Muscle of leg (tissue), 16 donors: ENCODE data around the gene ECSCR. TPM values are rescaled to one million over a fixed set of nuclear protein-coding genes. Genes with fewer than 3 reads are reported as not detected.
A peak's percentile ranks its signal among the peaks of the same experiment; 100 is the strongest.
"Not testable (repeated sequence)": the region's sequence is repeated elsewhere in the genome, so short reads cannot be mapped to it uniquely, and the experiment has no call there.

Experiments used
- DNase-seq: peaks from one replicate; pipeline ENCODE4 v3.0.0; 2013
- H3K27ac ChIP-seq: one replicate; pipeline ENCODE4 v1.5.1; 2013; ENCODE audit warnings: mild to moderate bottlenecking, low read length, control low read depth
- H3K27me3 ChIP-seq: one replicate; pipeline ENCODE4 v1.6.1; 2013; ENCODE audit warnings: low read length; ENCODE audit not compliant: control insufficient read depth, insufficient read depth
- H3K36me3 ChIP-seq: one replicate; pipeline ENCODE4 v1.6.1; 2013; ENCODE audit warnings: low read length; ENCODE audit not compliant: control insufficient read depth, insufficient read depth
- H3K4me1 ChIP-seq: one replicate; pipeline ENCODE4 v1.6.1; 2013; ENCODE audit warnings: low read length; ENCODE audit not compliant: control insufficient read depth, insufficient read depth
- H3K4me3 ChIP-seq: one replicate; pipeline ENCODE4 v1.5.1; 2013; ENCODE audit warnings: low read length, control low read depth
- H3K9me3 ChIP-seq: replicated peaks from 2 replicates; pipeline ENCODE4 v1.6.1; 2013; ENCODE audit warnings: low read depth, low read length; ENCODE audit not compliant: control insufficient read depth
- WGBS: methylation state at CpG from one replicate; pipeline ENCODE4 v1.1.5; 2013; ENCODE audit warnings: missing lambda C conversion rate; ENCODE audit not compliant: insufficient coverage; 5-methylcytosine and 5-hydroxymethylcytosine counted together
- long read RNA-seq, 11 donors: transcript quantifications; one replicate each; lab custom pipeline, GENCODE V29; 2026
- polyA plus RNA-seq, 8 donors: library from polyadenylated mRNA; unstranded; fragments of 120-200 nt; gene quantifications; one replicate each; pipeline versions ENCODE4 v1.2.1 to v1.2.3, GENCODE V29; 2013; ENCODE audit warnings: inconsistent platforms in 1 of 8, low replicate concordance in 1 of 8; ENCODE audit not compliant: insufficient read length in 8 of 8, insufficient read depth in 1 of 8
- total RNA-seq: library from RNA; stranded (reverse); fragments of 120-200 nt; gene quantifications from one replicate; pipeline ENCODE4 v1.2.4, GENCODE V29; 2013

Gene ECSCR
- total RNA-seq (36.0 TPM), polyA plus RNA-seq (10 to 100 TPM; 30.9 to 47.9 (median 35.7) TPM)
- long read RNA-seq, donor 1, partial matches to known transcripts: 0 of 3 reads
- long read RNA-seq, donor 1, other reads (novel, unspliced or antisense): 0 of 3 reads
- long read RNA-seq, donor 2, partial matches to known transcripts: 0 of 1 reads
- long read RNA-seq, donor 2, other reads (novel, unspliced or antisense): 0 of 1 reads
- long read RNA-seq, donor 3, partial matches to known transcripts: 0 of 4 reads
- long read RNA-seq, donor 3, other reads (novel, unspliced or antisense): 0 of 4 reads
- long read RNA-seq, donor 4, transcript ECSCR-201 (10 exons, 1,035 nt): major isoform, 8 of 8 reads
- long read RNA-seq, donor 4, partial matches to known transcripts: 0 of 8 reads
- long read RNA-seq, donor 4, other reads (novel, unspliced or antisense): 0 of 8 reads
- long read RNA-seq, donor 5, transcript ECSCR-201 (10 exons, 1,035 nt): major isoform, 13 of 13 reads
- long read RNA-seq, donor 5, partial matches to known transcripts: 0 of 13 reads
- long read RNA-seq, donor 5, other reads (novel, unspliced or antisense): 0 of 13 reads
- long read RNA-seq, donor 6, transcript ECSCR-201 (10 exons, 1,035 nt): major isoform, 14 of 14 reads
- long read RNA-seq, donor 6, partial matches to known transcripts: 0 of 14 reads
- long read RNA-seq, donor 6, other reads (novel, unspliced or antisense): 0 of 14 reads
- long read RNA-seq, donor 7, transcript ECSCR-201 (10 exons, 1,035 nt): major isoform, 11 of 11 reads
- long read RNA-seq, donor 7, partial matches to known transcripts: 0 of 11 reads
- long read RNA-seq, donor 7, other reads (novel, unspliced or antisense): 0 of 11 reads
- long read RNA-seq, donor 8, transcript ECSCR-201 (10 exons, 1,035 nt): major isoform, 8 of 8 reads
- long read RNA-seq, donor 8, partial matches to known transcripts: 0 of 8 reads
- long read RNA-seq, donor 8, other reads (novel, unspliced or antisense): 0 of 8 reads
- long read RNA-seq, donor 9, transcript ECSCR-201 (10 exons, 1,035 nt): major isoform, 5 of 5 reads
- long read RNA-seq, donor 9, partial matches to known transcripts: 0 of 5 reads
- long read RNA-seq, donor 9, other reads (novel, unspliced or antisense): 0 of 5 reads
- long read RNA-seq, donor 10, transcript ECSCR-201 (10 exons, 1,035 nt): major isoform, 10 of 10 reads
- long read RNA-seq, donor 10, partial matches to known transcripts: 0 of 10 reads
- long read RNA-seq, donor 10, other reads (novel, unspliced or antisense): 0 of 10 reads
- long read RNA-seq, donor 11, transcript ECSCR-201 (10 exons, 1,035 nt): major isoform, 10 of 10 reads
- long read RNA-seq, donor 11, partial matches to known transcripts: 0 of 10 reads
- long read RNA-seq, donor 11, other reads (novel, unspliced or antisense): 0 of 10 reads

GRCh38 chr5:139462586-139463276 is at the start of gene ECSCR:
Gene ECSCR (minus strand): TSS chr5:139462743. CDS start chr5:139462670, 73 bp downstream.
- Histone ChIP-seq H3K9me3 (no peaks in the 10 kb centered on the region), H3K36me3 (no peaks in the 10 kb centered on the region), H3K27ac (peak within 1 kb of the TSS; percentile 84), H3K4me1 (peaks cover 5% of the 10 kb centered on the region), H3K4me3 (peak within 1 kb of the TSS; percentile 34), H3K27me3 (no peaks in the 10 kb centered on the region)
- 65% methylated on average over 8 of the region's 10 CpGs for WGBS
- peak; percentile 45 for DNase-seq

- H3K36me3 ChIP-seq, H3K4me3 ChIP-seq, H3K4me1 ChIP-seq, H3K27me3 ChIP-seq, DNase-seq, H3K9me3 ChIP-seq, H3K27ac ChIP-seq: not testable (repeated sequence)
- 73% methylated on average over 5 of the region's 5 CpGs for WGBS
Observed at GRCh38 chr5:139504722-139505121, 42.2 kb upstream of the ECSCR start.

GRCh38 chr5:139503879-139504278 is 41.3 kb upstream of the ECSCR start:
- H3K27ac ChIP-seq, DNase-seq, H3K9me3 ChIP-seq, H3K36me3 ChIP-seq, H3K4me1 ChIP-seq, H3K4me3 ChIP-seq, H3K27me3 ChIP-seq: not testable (repeated sequence)
- 89% methylated on average over 10 of the region's 15 CpGs for WGBS

- 85% methylated on average over 9 of the region's 15 CpGs for WGBS
Observed at GRCh38 chr5:139503036-139503817, 40.7 kb upstream of the ECSCR start.

GRCh38 chr5:139501381-139501780 is 38.8 kb upstream of the ECSCR start:
- Histone ChIP-seq H3K27ac (no peak overlapping the region), H3K4me3 (no peak overlapping the region), H3K36me3 (no peaks in the 10 kb centered on the region), H3K4me1 (peaks cover 2% of the 10 kb centered on the region), H3K27me3 (peaks cover 3% of the 10 kb centered on the region), H3K9me3 (no peaks in the 10 kb centered on the region)
- 63% methylated on average over 1 of the region's 4 CpGs for WGBS
- DNase-seq: no peak

More at GRCh38 chr5:139503036-139503817, 40.7 kb upstream of the ECSCR start:
- H3K4me3 ChIP-seq, H3K4me1 ChIP-seq, H3K27ac ChIP-seq, H3K36me3 ChIP-seq, DNase-seq, H3K27me3 ChIP-seq, H3K9me3 ChIP-seq: not testable (repeated sequence)

GRCh38 chr5:139495638-139496435 is 33.3 kb upstream of the ECSCR start:
- no peak overlapping the region for H3K4me3 ChIP-seq
- H3K27me3 ChIP-seq: no peaks in the 10 kb centered on the region
- WGBS: no CpG with 5 or more reads among the region's 3 CpGs
- peaks cover 7% of the 10 kb centered on the region for H3K4me1 ChIP-seq
- no peak overlapping the region for H3K27ac ChIP-seq
- no peaks in the 10 kb centered on the region for H3K9me3 ChIP-seq
- no peaks in the 10 kb centered on the region for H3K36me3 ChIP-seq
- DNase-seq: no peak

GRCh38 chr5:139494832-139495231 is 32.3 kb upstream of the ECSCR start:
- H3K27ac ChIP-seq: no peak overlapping the region

GRCh38 chr5:139494256-139494655 is 31.7 kb upstream of the ECSCR start:
- H3K4me1 ChIP-seq: peaks cover 7% of the 10 kb centered on the region
- no peak overlapping the region for H3K27ac ChIP-seq
- H3K4me3 ChIP-seq: no peak overlapping the region
- DNase-seq: no peak
- no peaks in the 10 kb centered on the region for H3K36me3 ChIP-seq
- no peaks in the 10 kb centered on the region for H3K9me3 ChIP-seq
- H3K27me3 ChIP-seq: no peaks in the 10 kb centered on the region
- WGBS: 100% methylated on average over 2 of the region's 3 CpGs

More at GRCh38 chr5:139494832-139495231, 32.3 kb upstream of the ECSCR start:
- no peaks in the 10 kb centered on the region for H3K27me3 ChIP-seq
- no peaks in the 10 kb centered on the region for H3K9me3 ChIP-seq
- H3K4me3 ChIP-seq: no peak overlapping the region
- DNase-seq: no peak
- H3K36me3 ChIP-seq: no peaks in the 10 kb centered on the region
- peaks cover 7% of the 10 kb centered on the region for H3K4me1 ChIP-seq
